Fibroblast of skin of left quadriceps (primary cell): Measurements from ENCODE around the gene PCSK6.

Source experiments
- DNase-seq, 2 experiments: peaks; one replicate each; pipeline ENCODE4 v3.0.0-alpha.2; 2013; ENCODE audit warnings: low read depth in 2 of 2

The PCSK6 gene

DNA sequence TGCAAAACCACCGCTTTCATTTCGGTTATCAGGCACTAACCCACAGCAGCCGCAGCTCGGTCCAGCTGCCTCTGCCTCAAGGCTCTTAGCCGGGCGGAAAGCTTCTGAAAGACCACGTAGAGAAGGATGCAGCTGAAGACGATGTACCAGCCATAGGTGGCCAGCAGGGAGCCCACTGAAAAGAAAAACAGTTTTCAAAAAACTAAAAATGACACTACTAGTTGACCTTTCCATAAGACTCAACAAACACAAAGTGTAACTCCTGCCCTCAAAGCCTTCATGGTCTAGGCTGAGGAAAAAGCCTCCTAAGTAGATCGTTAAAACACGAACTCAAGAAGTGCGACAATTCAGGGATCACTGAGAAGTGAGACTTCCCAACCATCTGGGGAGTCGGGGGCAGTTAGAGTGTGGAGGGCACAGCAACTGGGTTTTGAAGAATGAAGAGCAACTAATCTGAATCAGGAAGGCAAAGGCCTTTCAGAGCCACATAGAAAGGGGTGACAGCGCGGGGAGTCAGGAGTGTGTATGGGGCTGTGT lies 212.9 kb downstream of the PCSK6 start:
- DNase-seq = no peak

DNA sequence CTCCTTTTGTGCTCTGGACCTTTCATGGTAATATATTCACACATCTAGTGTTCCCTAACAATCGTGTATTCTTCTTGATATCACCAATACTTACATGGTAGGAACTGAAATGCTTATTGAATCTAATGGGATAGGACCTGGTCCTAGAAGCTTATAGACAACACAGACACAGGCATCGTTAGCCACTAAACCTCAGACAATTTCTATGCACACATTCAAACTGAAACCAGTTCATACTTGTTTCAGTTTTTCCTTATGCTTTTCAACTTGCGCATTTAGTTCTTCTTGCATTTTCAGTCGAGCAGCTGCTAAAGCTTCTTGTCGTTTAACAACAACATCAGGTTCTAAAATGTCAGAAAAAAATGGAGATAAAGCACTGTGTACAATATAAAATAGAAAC lies 214.5 kb downstream of the PCSK6 start:
- DNase-seq = no peak

- no peak for DNase-seq
Measured at GRCh38 chr15:101273534-101273933, 216.0 kb downstream of the PCSK6 start.

DNA sequence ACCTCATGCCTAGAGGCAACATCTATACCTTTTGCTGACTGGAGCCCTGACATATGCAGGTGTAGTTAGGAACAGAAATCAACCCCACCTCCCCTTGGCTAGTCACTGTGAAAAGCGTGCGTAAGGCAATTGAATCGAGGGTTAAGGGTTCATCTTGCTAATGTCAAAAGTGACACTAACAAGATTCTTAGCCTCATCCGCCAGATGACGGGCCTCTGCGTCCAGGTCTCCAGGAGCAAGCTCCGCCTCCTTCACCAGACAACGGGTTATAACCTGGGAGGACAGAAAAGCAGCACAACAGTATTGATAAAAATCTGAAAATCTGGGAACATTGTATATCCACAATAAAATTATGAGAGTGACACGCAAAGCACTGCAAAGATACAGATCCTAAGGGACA lies 216.9 kb downstream of the PCSK6 start:
- no peak for DNase-seq

- no peak for DNase-seq
Measured at GRCh38 chr15:101269479-101270223, 219.9 kb downstream of the PCSK6 start.

DNA sequence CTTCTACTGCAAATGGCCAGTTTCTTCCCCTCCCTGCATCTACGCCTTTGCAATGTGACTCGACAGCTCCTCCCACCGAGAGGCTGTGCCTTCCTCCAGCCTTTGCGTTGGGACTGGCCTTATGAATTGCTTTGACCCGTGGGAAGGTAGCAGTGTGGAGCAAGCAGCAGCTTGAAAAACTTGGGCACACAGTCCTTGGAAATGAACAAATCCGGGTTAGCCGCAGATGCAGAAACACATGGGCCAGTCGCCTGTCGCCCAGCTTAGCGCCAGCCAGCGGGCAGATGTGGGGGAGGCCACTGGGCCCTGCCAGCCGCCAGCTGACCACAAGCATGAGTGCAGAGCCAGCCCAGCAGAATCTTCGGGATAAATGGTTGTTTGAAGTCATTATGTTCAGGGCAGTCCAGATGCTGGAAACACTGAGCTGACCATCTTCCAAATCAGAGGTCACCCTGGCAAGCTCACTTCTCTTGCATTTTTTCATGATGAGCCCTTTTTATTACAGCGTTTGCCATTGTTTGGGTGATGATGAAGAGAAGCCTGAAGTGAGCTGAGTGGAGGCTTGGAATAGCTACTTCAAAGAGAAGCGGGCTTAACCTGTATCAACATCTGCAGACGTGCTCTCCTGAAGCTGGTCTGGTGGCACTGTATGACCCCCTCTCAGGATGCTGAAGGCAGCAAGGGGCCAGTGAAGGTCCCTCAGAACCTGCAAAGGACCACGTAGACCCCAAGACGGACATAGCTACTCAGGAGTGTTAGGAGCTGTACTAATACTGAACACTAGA lies 222.0 kb downstream of the PCSK6 start:
- DNase-seq = no peak

DNA sequence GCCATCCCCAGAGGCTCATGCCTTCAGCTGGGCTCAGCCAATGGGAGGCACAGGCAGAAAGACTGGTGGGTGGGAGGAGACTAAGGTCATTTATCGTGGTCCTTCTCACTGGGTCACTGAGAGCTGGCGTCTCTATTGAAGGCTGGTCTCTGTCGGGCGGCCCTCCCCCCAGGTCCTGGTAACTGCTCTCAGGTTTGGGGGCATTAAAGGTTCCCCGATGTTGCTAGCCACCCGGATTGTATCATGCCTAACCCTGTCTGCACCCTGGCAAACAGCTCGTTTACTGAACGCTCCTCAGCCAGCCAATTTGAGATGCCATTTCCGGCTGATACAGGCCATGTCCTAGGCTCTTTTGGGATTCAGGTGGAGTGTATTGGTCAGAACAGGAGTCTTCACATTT lies 222.7 kb downstream of the PCSK6 start:
- DNase-seq = no peak

GRCh38 chr15:101266034-101266433 lies 223.5 kb downstream of the PCSK6 start:
- DNase-seq = peak; percentile 61 to 63

DNA sequence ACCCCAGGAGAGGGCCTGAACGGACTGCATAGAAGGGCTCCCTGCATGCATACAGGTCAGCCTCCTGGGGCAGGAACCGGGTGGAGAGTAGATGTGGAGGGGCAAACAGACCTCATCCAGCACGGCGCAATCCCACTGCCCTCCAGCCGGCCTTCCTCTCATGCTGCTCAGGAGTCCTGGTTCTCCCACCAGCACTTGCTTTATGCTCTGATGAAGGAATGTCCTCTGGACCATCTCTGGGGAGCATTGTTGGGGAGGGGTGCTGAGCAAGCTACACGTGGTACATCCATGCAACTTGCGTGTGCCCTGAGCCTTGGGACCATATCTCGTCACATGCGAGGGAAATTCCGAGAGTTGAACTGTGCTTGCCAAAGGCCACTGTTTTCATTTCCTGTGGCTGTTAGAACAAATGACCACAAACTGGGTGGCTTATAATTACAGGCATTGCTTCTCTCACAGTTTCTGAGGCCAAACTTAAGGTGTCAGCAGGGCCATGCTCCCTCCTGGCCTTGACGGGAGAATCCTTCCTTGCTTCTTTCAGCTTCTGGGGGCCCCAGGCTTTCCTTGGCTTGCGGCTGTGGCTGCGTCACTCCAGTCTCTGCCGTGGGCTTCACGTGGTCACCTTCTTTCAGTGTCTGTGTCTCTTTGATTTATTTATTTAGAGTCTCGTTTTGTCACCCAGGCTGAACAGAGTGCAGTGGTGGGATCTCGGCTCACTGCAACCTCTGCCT lies 224.4 kb downstream of the PCSK6 start:
- DNase-seq = no peak

- DNase-seq = no peak
Measured at GRCh38 chr15:101264011-101264410, 225.5 kb downstream of the PCSK6 start.

- no peak for DNase-seq
Measured at GRCh38 chr15:101262551-101262950, 227.0 kb downstream of the PCSK6 start.

- no peak for DNase-seq
Measured at GRCh38 chr15:101258238-101259144, 231.0 kb downstream of the PCSK6 start.

DNA sequence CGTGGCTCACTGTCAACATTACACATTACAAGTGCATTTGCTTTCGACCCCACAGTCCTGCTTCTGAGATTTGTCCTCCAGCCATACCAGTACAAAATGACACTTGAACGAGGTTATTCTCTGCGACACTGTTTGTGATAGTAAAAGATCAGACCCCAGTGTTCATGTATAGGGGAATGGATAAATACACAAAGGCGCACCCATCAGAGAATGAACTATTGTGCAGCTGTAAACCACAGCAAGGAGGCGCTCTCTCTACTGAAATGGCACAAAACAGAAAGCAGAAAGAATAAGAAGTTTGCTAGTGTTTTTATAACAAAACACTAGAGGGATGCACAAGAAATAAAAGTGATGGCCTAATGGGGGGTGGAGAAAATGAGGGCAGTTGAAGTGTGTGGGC lies 232.8 kb downstream of the PCSK6 start:
- DNase-seq = no peak

DNA sequence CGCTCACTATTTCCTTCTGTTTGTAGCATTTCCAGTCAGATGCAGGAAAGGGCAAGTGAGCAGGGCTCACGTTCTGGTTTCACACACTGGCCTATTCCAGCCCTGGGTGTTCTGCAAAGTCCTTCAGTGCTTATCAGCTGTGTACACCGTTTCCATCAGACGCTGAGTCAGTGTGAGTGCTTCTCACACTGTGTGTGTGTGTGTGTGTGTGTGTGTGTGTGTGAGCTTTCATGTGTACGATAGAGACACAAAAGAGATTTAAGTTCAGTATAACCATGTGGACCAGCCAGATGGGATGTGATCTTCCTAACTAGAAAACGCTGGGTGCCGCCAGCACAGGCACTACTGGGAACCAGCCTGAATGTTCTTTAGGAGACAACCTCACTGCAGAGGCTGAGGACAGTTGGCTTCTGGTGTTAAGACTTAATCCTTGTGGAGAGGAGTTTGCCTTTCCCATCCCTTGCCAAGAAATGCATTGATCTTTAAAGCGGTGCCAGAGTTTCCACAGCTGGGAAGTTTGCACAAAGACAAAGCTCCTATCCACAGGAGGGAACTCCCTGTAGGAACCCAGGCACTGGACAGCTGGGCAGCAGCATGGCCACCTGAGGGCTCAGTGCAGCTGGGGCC lies 233.8 kb downstream of the PCSK6 start:
- DNase-seq = no peak

GRCh38 chr15:101255051-101255395 lies 234.5 kb downstream of the PCSK6 start:
- no peak for DNase-seq

DNA sequence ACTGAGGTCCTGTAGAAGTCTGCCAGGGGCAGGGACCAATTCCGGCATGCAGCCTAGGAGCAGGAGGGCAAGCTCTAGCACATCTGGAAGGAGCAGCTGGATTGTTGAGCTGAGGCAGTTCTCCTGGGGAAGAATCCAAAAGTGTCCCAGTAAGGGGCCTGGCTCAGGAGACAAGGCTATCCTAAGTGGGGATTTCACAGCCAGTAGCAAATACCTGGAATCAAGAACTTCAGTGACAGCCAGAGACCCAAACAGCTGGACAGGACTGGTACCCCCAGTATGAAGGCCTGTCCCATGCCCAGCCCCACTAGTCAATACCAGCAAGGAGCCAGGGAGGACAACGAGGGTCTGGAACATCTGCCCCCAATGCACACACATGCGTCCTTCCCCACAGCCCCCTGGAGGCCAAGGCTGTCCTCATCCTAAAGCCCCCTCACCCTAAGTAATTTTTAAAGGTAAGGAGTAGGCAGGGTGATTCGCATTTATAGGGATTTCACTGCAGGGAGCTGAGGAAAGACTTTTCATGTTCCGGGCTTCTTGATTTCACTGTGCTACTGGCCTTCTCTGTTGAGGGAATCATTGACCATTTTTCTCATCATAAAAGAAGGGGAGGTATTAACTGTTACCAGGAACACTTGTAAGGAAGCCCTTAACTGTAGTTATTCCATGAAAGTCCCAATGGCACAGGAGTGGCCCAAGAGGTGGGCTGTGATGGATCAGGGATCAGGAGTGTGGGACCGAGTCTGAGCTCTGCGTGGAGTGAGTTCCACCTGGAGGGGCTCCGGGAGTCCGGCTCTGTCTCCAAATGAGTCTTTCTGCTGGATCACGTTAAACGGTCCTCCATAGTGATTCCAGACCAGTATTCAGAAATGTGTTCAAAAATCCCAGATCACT lies 235.1 kb downstream of the PCSK6 start:
- DNase-seq = no peak
